IMR-90 (cell line): ENCODE results near the gene FLVCR1. TPM values are rescaled to one million over a fixed set of nuclear protein-coding genes. Genes with fewer than 3 reads are reported as not detected.

ENCODE experiments used
- ATAC-seq: fragments of 200-7000 bp; cut with Tn5 transposase; 2 replicates; pipeline ENCODE4 v1.9.1; 2020; ENCODE audit warnings: low read depth, mild to moderate bottlenecking, moderate library complexity
- BruUV-seq: library from RNA; stranded (reverse); fragments of 400-500 nt; replicated peaks from 2 replicates; lab custom pipeline; 2021; lab: Mats Ljungman, UMichigan
- CTCF ChIA-PET: fragments of 300-600 bp; formaldehyde crosslinking; extraction: SDS; loops from one replicate; lab custom pipeline; 2021; ENCODE audit warnings: antibody characterized with exemption; lab: Yijun Ruan, JAX
- POLR2A ChIA-PET: fragments of 300-600 bp; sonication (Branson Sonifier 250); formaldehyde crosslinking; loops from one replicate; lab custom pipeline; 2022; ENCODE audit warnings: antibody characterized with exemption; ENCODE audit not compliant: unreplicated experiment; lab: Charles Lee
- DNase-seq: peaks from one replicate; pipeline ENCODE4 v3.0.0; 2013
- H2AFZ ChIP-seq: replicated peaks from 2 replicates; pipeline ENCODE3; 2013; ENCODE audit warnings: low read length, mild to moderate bottlenecking; ENCODE audit not compliant: poor library complexity
- H2AK5ac ChIP-seq: 2 replicates; pipeline ENCODE4 v1.6.1; 2013; ENCODE audit warnings: low read depth, low read length, inconsistent platforms
- H2AK9ac ChIP-seq: replicated peaks from 2 replicates; pipeline ENCODE3; 2013; ENCODE audit warnings: mild to moderate bottlenecking, low read depth, low read length, moderate library complexity; ENCODE audit not compliant: poor library complexity
- H2BK120ac ChIP-seq: 2 replicates; pipeline ENCODE4 v1.6.1; 2013; ENCODE audit warnings: low read depth, low read length, inconsistent platforms
- H2BK15ac ChIP-seq: 3 replicates; pipeline ENCODE4 v1.6.1; 2013; ENCODE audit warnings: low read depth, low read length, inconsistent platforms
- H2BK20ac ChIP-seq: 2 replicates; pipeline ENCODE4 v1.6.1; 2013; ENCODE audit warnings: low read depth, mild to moderate bottlenecking, inconsistent platforms, low read length, moderate library complexity
- H2BK5ac ChIP-seq: 2 replicates; pipeline ENCODE4 v1.6.1; 2013; ENCODE audit warnings: mild to moderate bottlenecking, low read depth, low read length, inconsistent platforms; ENCODE audit not compliant: poor library complexity, severe bottlenecking
- H3K14ac ChIP-seq: replicated peaks from 2 replicates; pipeline ENCODE4 v1.6.1; 2013; ENCODE audit warnings: low read depth, low read length, inconsistent platforms
- H3K18ac ChIP-seq: 2 replicates; pipeline ENCODE4 v1.6.1; 2013; ENCODE audit warnings: low read depth, low read length, control low read depth
- H3K23ac ChIP-seq: 2 replicates; pipeline ENCODE4 v1.6.1; 2013; ENCODE audit warnings: low read depth, low read length, inconsistent platforms
- H3K27ac ChIP-seq: 2 replicates; pipeline ENCODE4 v1.5.1; 2013; ENCODE audit warnings: mild to moderate bottlenecking, control low read depth, low read length; ENCODE audit not compliant: insufficient read depth
- H3K27me3 ChIP-seq: 2 replicates; pipeline ENCODE4 v1.6.1; 2013; ENCODE audit warnings: low read length; ENCODE audit not compliant: control insufficient read depth, insufficient read depth
- H3K36me3 ChIP-seq: 2 replicates; pipeline ENCODE4 v1.6.1; 2013; ENCODE audit warnings: low read length, mixed read lengths; ENCODE audit not compliant: control insufficient read depth, insufficient read depth
- H3K4ac ChIP-seq: 2 replicates; pipeline ENCODE4 v1.6.1; 2013; ENCODE audit warnings: low read depth, low read length, inconsistent platforms
- H3K4me1 ChIP-seq: 2 replicates; pipeline ENCODE4 v1.6.1; 2013; ENCODE audit warnings: low read length, mixed read lengths; ENCODE audit not compliant: control insufficient read depth, insufficient read depth
- H3K4me2 ChIP-seq: 2 replicates; pipeline ENCODE4 v1.6.1; 2013; ENCODE audit warnings: low read depth, mild to moderate bottlenecking, control low read depth, low read length, moderate library complexity
- H3K4me3 ChIP-seq: 2 replicates; pipeline ENCODE4 v1.5.1; 2013; ENCODE audit warnings: low read depth, mild to moderate bottlenecking, control low read depth, low read length, moderate library complexity; ENCODE audit not compliant: insufficient read depth
- H3K56ac ChIP-seq: 2 replicates; pipeline ENCODE4 v1.6.1; 2013; ENCODE audit warnings: low read length, inconsistent platforms; ENCODE audit not compliant: insufficient read depth; ENCODE audit errors: extremely low read depth
- H3K79me1 ChIP-seq, 2 experiments: 2 replicates each; pipeline ENCODE4 v1.6.1; 2013; ENCODE audit warnings: low read length in 2 of 2, inconsistent platforms in 1 of 2, low read depth in 1 of 2
- H3K9ac ChIP-seq: 2 replicates; pipeline ENCODE4 v1.6.1; 2013; ENCODE audit warnings: low read depth, low read length, control low read depth
- H3K9me1 ChIP-seq: 2 replicates; pipeline ENCODE4 v1.6.1; 2013; ENCODE audit warnings: low read length, inconsistent platforms; ENCODE audit not compliant: insufficient read depth
- H3K9me3 ChIP-seq: 2 replicates; pipeline ENCODE4 v1.6.1; 2013; ENCODE audit warnings: low read length; ENCODE audit not compliant: control insufficient read depth, insufficient read depth
- H4K20me1 ChIP-seq: 2 replicates; pipeline ENCODE4 v1.6.1; 2013; ENCODE audit warnings: low read length, inconsistent platforms; ENCODE audit not compliant: insufficient read depth
- H4K5ac ChIP-seq: 2 replicates; pipeline ENCODE4 v1.6.1; 2013; ENCODE audit warnings: mild to moderate bottlenecking, low read depth, low read length, control low read depth
- H4K8ac ChIP-seq, 2 experiments: 2 replicates each; pipeline ENCODE4 v1.6.1; 2013; ENCODE audit warnings: low read depth in 2 of 2, low read length in 2 of 2, control low read depth in 1 of 2, inconsistent platforms in 1 of 2
- H4K91ac ChIP-seq: 2 replicates; pipeline ENCODE4 v1.6.1; 2013; ENCODE audit warnings: low read depth, low read length, inconsistent platforms; ENCODE audit not compliant: insufficient read depth
- BHLHE40 ChIP-seq: fragments of 150-350 bp; IDR thresholded peaks from 2 replicates; pipeline ENCODE4 v1.6.1; 2016; ENCODE audit warnings: mild to moderate bottlenecking, low read depth, low read length
- CEBPB ChIP-seq: IDR thresholded peaks from 2 replicates; pipeline ENCODE4 v1.6.1; 2012; ENCODE audit warnings: low read depth, low read length, improper control_type of control experiment
- CHD1 ChIP-seq: IDR thresholded peaks from 2 replicates; pipeline ENCODE4 v1.6.1; 2012; ENCODE audit warnings: low read depth, low read length, improper control_type of control experiment
- FOS ChIP-seq: fragments of 150-350 bp; IDR thresholded peaks from 2 replicates; pipeline ENCODE4 v1.6.1; 2016; ENCODE audit warnings: low read depth, low read length
- MAFK ChIP-seq: IDR thresholded peaks from 2 replicates; pipeline ENCODE4 v1.6.1; 2012; ENCODE audit warnings: low read depth, low read length, improper control_type of control experiment
- MAZ ChIP-seq: IDR thresholded peaks from 2 replicates; pipeline ENCODE4 v1.6.1; 2012; ENCODE audit warnings: low read depth, mild to moderate bottlenecking, low read length, improper control_type of control experiment, moderate library complexity, borderline replicate concordance
- MXI1 ChIP-seq: IDR thresholded peaks from 2 replicates; pipeline ENCODE4 v1.6.1; 2012; ENCODE audit warnings: low read depth, mild to moderate bottlenecking, low read length, moderate library complexity, borderline replicate concordance
- NFE2L2 ChIP-seq: fragments of 150-350 bp; IDR thresholded peaks from 2 replicates; pipeline ENCODE4 v1.6.1; 2016; ENCODE audit warnings: low read depth, mild to moderate bottlenecking, low read length
- POLR2A ChIP-seq: IDR thresholded peaks from 2 replicates; pipeline ENCODE4 v1.6.1; 2012; ENCODE audit warnings: mild to moderate bottlenecking, low read depth, low read length
- RAD21 ChIP-seq: IDR thresholded peaks from 2 replicates; pipeline ENCODE4 v1.6.1; 2012; ENCODE audit warnings: low read length, improper control_type of control experiment
- RCOR1 ChIP-seq: IDR thresholded peaks from 2 replicates; pipeline ENCODE4 v1.6.1; 2012; ENCODE audit warnings: mild to moderate bottlenecking, low read length, improper control_type of control experiment; ENCODE audit not compliant: insufficient replicate concordance
- RFX5 ChIP-seq: IDR thresholded peaks from 2 replicates; pipeline ENCODE4 v1.8.0; 2012; ENCODE audit warnings: low read depth, mild to moderate bottlenecking, low read length, moderate library complexity
- SMC3 ChIP-seq: fragments of 150-350 bp; IDR thresholded peaks from 2 replicates; pipeline ENCODE4 v1.6.1; 2016; ENCODE audit warnings: low read depth, mild to moderate bottlenecking, antibody characterized with exemption, low read length, moderate library complexity
- WGBS, 2 experiments: methylation state at CpG; one replicate each; pipeline versions ENCODE4 v1.1.5 to v1.1.7; 2013; ENCODE audit warnings: missing lambda C conversion rate in 2 of 2; ENCODE audit not compliant: insufficient read length in 1 of 2; ENCODE audit errors: extremely low coverage in 2 of 2; 5-methylcytosine and 5-hydroxymethylcytosine counted together
- dilution Hi-C: fragments of 300-500 bp; cut with HindIII; formaldehyde crosslinking; loops from one replicate; pipeline ENCODE4 v1.14.3; 2018; ENCODE audit warnings: low sequenced_read_pairs; ENCODE audit not compliant: unreplicated experiment
- in situ Hi-C: fragments of 300-500 bp; cut with MboI; formaldehyde crosslinking; loops from 3 replicates; pipeline ENCODE4 v1.14.3; 2019; ENCODE audit warnings: low sequenced_read_pairs, inconsistent platforms, mixed read lengths
- intact Hi-C: fragments of 100-400 bp; cut with micrococcal nuclease; formaldehyde crosslinking; loops from 2 replicates; pipeline ENCODE4 v1.10.0; 2022
- polyA plus RNA-seq, 3 experiments: library from polyadenylated mRNA; depleted of rRNA; stranded (reverse); fragments of >200 nt; gene quantifications; 2 replicates each; pipeline ENCODE4 v1.2.3, GENCODE V29; 2012; ENCODE audit warnings: low replicate concordance in 1 of 3
- total RNA-seq: library from RNA; depleted of rRNA; stranded (reverse); fragments of >200 nt; gene quantifications from 2 replicates; pipeline ENCODE4 v1.2.3, GENCODE V29; 2012
- TF ChIP-seq, protein P1 (sequence below): fragments of 150-350 bp; IDR thresholded peaks from 2 replicates; pipeline ENCODE4 v1.6.1; 2017; ENCODE audit warnings: mild to moderate bottlenecking, antibody characterized with exemption, low read length, low read depth
- TF ChIP-seq, protein P2 (sequence below): conservative IDR thresholded peaks from 2 replicates; pipeline ENCODE4 v1.5.1; 2012; ENCODE audit warnings: mild to moderate bottlenecking, low read depth, low read length, improper control_type of control experiment
- TF ChIP-seq, protein P3 (sequence below): fragments of 150-350 bp; IDR thresholded peaks from 2 replicates; pipeline ENCODE4 v1.6.1; 2016; ENCODE audit warnings: low read depth, mild to moderate bottlenecking, low read length, moderate library complexity, borderline replicate concordance

Gene FLVCR1
- total and polyA plus RNA-seq, 2 of the 4 experiments (the other 2 are of a cell fraction), result 2.4 to 3.9 TPM

DNA sequence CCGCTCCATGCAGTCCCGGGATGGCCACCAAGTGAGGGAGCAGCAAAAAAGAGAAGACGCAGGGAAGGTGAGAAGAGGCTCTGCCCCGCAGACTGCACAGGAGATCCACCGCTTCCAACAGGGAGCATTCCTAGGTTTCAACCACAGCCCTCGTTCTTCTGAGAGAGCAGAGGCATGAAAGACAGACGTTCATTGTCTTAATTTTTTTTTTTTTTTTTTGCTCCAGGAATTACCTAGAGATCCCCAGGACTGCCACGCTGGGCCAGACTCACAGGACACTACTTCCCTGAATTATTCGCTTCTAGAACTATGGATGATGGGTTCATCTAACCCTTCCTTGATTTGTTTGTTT, 59.0 kb downstream of the FLVCR1 start:
- no peak overlapping the region for H2AK9ac ChIP-seq
- H3K4ac ChIP-seq, result no peak overlapping the region
- no peak for DNase-seq
- dilution Hi-C loops (no loop called here), in situ Hi-C loops (no loop called here), intact Hi-C loops (no loop called here)
- peaks cover 20% of the 10 kb centered on the region; the same call in 1 of the 2 replicates for H3K27me3 ChIP-seq
- no peak overlapping the region for H3K23ac ChIP-seq
- no peak overlapping the region for H4K91ac ChIP-seq
- H4K5ac ChIP-seq, result no peak overlapping the region
- H2AK5ac ChIP-seq, result no peak overlapping the region
- WGBS, 2 experiments, result 100% methylated on average over 2 of the region's 9 CpGs; no CpG with 5 or more reads in 1 of the 2 experiments
- TF ChIP-seq MAZ, result no peak
- TF ChIP-seq, protein P1, sequence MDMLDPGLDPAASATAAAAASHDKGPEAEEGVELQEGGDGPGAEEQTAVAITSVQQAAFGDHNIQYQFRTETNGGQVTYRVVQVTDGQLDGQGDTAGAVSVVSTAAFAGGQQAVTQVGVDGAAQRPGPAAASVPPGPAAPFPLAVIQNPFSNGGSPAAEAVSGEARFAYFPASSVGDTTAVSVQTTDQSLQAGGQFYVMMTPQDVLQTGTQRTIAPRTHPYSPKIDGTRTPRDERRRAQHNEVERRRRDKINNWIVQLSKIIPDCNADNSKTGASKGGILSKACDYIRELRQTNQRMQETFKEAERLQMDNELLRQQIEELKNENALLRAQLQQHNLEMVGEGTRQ, result no peak
- no peak for TF ChIP-seq MXI1
- TF ChIP-seq, protein P2, sequence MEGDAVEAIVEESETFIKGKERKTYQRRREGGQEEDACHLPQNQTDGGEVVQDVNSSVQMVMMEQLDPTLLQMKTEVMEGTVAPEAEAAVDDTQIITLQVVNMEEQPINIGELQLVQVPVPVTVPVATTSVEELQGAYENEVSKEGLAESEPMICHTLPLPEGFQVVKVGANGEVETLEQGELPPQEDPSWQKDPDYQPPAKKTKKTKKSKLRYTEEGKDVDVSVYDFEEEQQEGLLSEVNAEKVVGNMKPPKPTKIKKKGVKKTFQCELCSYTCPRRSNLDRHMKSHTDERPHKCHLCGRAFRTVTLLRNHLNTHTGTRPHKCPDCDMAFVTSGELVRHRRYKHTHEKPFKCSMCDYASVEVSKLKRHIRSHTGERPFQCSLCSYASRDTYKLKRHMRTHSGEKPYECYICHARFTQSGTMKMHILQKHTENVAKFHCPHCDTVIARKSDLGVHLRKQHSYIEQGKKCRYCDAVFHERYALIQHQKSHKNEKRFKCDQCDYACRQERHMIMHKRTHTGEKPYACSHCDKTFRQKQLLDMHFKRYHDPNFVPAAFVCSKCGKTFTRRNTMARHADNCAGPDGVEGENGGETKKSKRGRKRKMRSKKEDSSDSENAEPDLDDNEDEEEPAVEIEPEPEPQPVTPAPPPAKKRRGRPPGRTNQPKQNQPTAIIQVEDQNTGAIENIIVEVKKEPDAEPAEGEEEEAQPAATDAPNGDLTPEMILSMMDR, result no peak
- TF ChIP-seq SMC3, result no peak
- TF ChIP-seq RCOR1, result no peak
- no peak for TF ChIP-seq FOS
- no peak for TF ChIP-seq RAD21
- TF ChIP-seq CEBPB, result no peak
- no peak for TF ChIP-seq MAFK
- TF ChIP-seq CHD1, result no peak
- TF ChIP-seq, protein P3, sequence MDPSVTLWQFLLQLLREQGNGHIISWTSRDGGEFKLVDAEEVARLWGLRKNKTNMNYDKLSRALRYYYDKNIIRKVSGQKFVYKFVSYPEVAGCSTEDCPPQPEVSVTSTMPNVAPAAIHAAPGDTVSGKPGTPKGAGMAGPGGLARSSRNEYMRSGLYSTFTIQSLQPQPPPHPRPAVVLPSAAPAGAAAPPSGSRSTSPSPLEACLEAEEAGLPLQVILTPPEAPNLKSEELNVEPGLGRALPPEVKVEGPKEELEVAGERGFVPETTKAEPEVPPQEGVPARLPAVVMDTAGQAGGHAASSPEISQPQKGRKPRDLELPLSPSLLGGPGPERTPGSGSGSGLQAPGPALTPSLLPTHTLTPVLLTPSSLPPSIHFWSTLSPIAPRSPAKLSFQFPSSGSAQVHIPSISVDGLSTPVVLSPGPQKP, result no peak
- TF ChIP-seq POLR2A, result no peak
- no peak for TF ChIP-seq RFX5
- no peak for TF ChIP-seq NFE2L2
- TF ChIP-seq BHLHE40, result no peak
- no peak overlapping the region for H2BK120ac ChIP-seq
- no peak overlapping the region; the same call in 1 of the 2 replicates for H3K18ac ChIP-seq
- no peak overlapping the region for H3K4me3 ChIP-seq
- peaks cover 9% of the 10 kb centered on the region; the same call in 1 of the 2 replicates for H3K4me1 ChIP-seq
- ChIA-PET CTCF (no interaction called here), POLR2A (no interaction called here)
- no peak for ATAC-seq
- peaks cover 6% of the 10 kb centered on the region; the same call in 1 of the 2 replicates for H3K9me1 ChIP-seq
- H3K4me2 ChIP-seq, result no peak overlapping the region
- BruUV-seq, result no TSS peak
- H3K79me1 ChIP-seq, result no peaks in the 10 kb centered on the region
- no peaks in the 10 kb centered on the region for H3K36me3 ChIP-seq
- no peak overlapping the region for H2BK15ac ChIP-seq
- no peak overlapping the region for H3K9ac ChIP-seq
- H3K14ac ChIP-seq, result no peak overlapping the region
- H4K8ac ChIP-seq, result no peak overlapping the region; a peak in 1 of 4 replicates
- no peak overlapping the region for H3K56ac ChIP-seq
- peak overlapping the region; percentile 79 for H2AFZ ChIP-seq
- H4K20me1 ChIP-seq, result no peaks in the 10 kb centered on the region
- H3K9me3 ChIP-seq, result no peaks in the 10 kb centered on the region
- no peak overlapping the region for H3K27ac ChIP-seq
- H2BK20ac ChIP-seq, result no peak overlapping the region
- H2BK5ac ChIP-seq, result no peak overlapping the region
